Measurements from ENCODE around the gene PPP2R5D. TPM values are rescaled to one million over a fixed set of nuclear protein-coding genes. Genes with fewer than 3 reads are reported as not detected.
"Not testable (repeated sequence)": the region's sequence is repeated elsewhere in the genome, so short reads cannot be mapped to it uniquely, and the experiment has no call there.

Gene PPP2R5D
- total RNA-seq, 1 donor from 2014 or later: 52.1 TPM

GRCh38 chr6:42987533-42988451 lies 3.4 kb downstream of the PPP2R5D start:
- peaks cover 46% of the 10 kb centered on the region for H3K4me1 Mint-ChIP-seq (ENCODE audit: low read depth)
- H3K36me3 Mint-ChIP-seq (ENCODE audit: low read depth): peaks cover 21% of the 10 kb centered on the region
- peak overlapping the region; percentile 14 for H3K27ac Mint-ChIP-seq
- no peak overlapping the region for H3K4me3 Mint-ChIP-seq
- no peak for DNase-seq (ENCODE audit: low spot score)
- no peaks in the 10 kb centered on the region for H3K27me3 Mint-ChIP-seq (ENCODE audit: insufficient read depth)
- intact Hi-C loops (cut with micrococcal nuclease): loop anchor here (10.0 kb wide), 1 partner anchor 243 kb away; the partner anchor contains the start of gene TBCC
- no peaks in the 10 kb centered on the region for H3K9me3 Mint-ChIP-seq

GRCh38 chr6:42988486-42989020 lies 4.2 kb downstream of the PPP2R5D start:
- intact Hi-C loops (cut with micrococcal nuclease): loop anchor here (10.0 kb wide), 1 partner anchor 244 kb away; the partner anchor contains the start of gene TBCC
- H3K27me3 Mint-ChIP-seq (ENCODE audit: insufficient read depth): no peaks in the 10 kb centered on the region
- H3K27ac Mint-ChIP-seq: peak overlapping the region; percentile 14

DNA sequence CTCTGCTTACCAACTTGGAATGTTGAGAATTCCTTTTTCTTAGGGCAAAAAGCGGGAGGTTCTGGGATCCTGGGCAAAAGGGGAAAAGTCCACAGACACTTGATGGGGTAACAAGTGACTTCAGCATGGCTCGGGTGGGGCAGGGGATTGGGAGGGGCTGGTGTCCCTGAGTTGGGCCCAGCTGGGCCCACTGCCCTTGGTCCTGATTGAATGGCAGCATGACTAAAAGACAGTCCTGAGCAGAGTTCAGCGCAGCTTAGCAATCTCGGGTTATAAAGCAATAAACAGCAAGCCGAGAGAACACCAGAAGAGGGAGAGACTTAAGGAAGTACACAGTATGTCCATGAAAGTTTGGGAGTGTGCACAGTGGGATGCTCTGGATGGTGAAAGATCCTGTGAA lies 5.6 kb downstream of the PPP2R5D start:
- Mint-ChIP-seq H3K27ac (no peak overlapping the region), H3K4me3 (no peak overlapping the region), H3K9me3 (no peaks in the 10 kb centered on the region), H3K36me3 (ENCODE audit: low read depth) (peaks cover 25% of the 10 kb centered on the region), H3K27me3 (ENCODE audit: insufficient read depth) (no peaks in the 10 kb centered on the region), H3K4me1 (ENCODE audit: low read depth) (peaks cover 44% of the 10 kb centered on the region)
- intact Hi-C loops (cut with micrococcal nuclease): loop anchor here (10.0 kb wide), 1 partner anchor 245 kb away; the partner anchor contains the start of gene TBCC
- DNase-seq (ENCODE audit: low spot score): no peak

More at GRCh38 chr6:42988486-42989020, 4.2 kb downstream of the PPP2R5D start:
- peaks cover 22% of the 10 kb centered on the region for H3K36me3 Mint-ChIP-seq (ENCODE audit: low read depth)
- no peaks in the 10 kb centered on the region for H3K9me3 Mint-ChIP-seq
- no peak for DNase-seq (ENCODE audit: low spot score)
- H3K4me1 Mint-ChIP-seq (ENCODE audit: low read depth): peaks cover 47% of the 10 kb centered on the region
- no peak overlapping the region for H3K4me3 Mint-ChIP-seq

GRCh38 chr6:42993445-42993844 lies 9.1 kb downstream of the PPP2R5D start:
- DNase-seq (ENCODE audit: low spot score): no peak
- Mint-ChIP-seq H3K9me3 (no peaks in the 10 kb centered on the region), H3K36me3 (ENCODE audit: low read depth) (peaks cover 21% of the 10 kb centered on the region), H3K4me1 (ENCODE audit: low read depth) (peaks cover 13% of the 10 kb centered on the region), H3K27ac (peak overlapping the region; percentile 2), H3K4me3 (no peak overlapping the region), H3K27me3 (ENCODE audit: insufficient read depth) (no peaks in the 10 kb centered on the region)
- intact Hi-C loops (cut with micrococcal nuclease): no loop called here

DNA sequence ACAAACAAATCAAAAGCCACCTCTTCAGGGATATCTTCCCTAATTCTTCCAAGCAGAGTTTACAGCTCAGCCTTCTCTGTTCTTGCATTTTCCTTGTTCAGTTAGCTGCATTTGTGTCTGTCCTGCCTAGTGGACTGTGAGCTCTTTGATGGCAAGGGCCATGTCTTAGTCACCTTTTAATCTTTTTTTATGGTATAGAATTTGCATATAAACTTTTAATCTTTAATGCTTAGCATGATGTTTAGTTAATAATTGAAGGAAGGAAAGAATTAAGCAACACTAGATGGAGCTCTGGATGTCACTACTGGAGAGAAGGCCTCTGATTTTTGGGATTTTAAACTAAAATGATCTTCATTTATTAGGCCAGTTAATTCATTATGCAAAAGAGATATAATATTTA lies 12.1 kb downstream of the PPP2R5D start:
- no peaks in the 10 kb centered on the region for H3K27me3 Mint-ChIP-seq (ENCODE audit: insufficient read depth)
- no peak overlapping the region for H3K4me3 Mint-ChIP-seq
- no peak overlapping the region for H3K27ac Mint-ChIP-seq
- no peak for DNase-seq (ENCODE audit: low spot score)
- peaks cover 4% of the 10 kb centered on the region for H3K4me1 Mint-ChIP-seq (ENCODE audit: low read depth)
- H3K36me3 Mint-ChIP-seq (ENCODE audit: low read depth): peaks cover 8% of the 10 kb centered on the region
- no peaks in the 10 kb centered on the region for H3K9me3 Mint-ChIP-seq
- intact Hi-C loops (cut with micrococcal nuclease): no loop called here

DNA sequence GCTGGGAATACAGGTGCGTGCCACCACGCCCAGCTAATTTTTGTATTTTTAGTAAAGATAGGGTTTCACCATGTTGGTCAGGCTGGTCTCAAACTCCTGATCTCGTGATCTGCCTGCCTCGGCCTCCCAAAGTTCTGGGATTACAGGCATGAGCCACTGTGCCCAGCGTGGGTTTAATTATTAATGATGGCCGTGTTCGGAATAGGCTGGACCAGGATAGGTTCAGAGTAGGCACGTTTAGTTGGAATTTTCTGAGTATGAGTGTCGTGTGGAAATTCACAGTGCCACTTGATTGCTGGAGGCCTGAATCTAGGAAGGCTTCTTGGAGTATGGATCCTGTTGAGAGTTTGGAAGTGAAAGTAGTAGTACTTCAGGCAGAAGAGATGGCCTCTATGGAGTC lies 13.8 kb downstream of the PPP2R5D start:
- H3K9me3 Mint-ChIP-seq; H3K4me1 Mint-ChIP-seq (ENCODE audit: low read depth); H3K4me3 Mint-ChIP-seq; H3K36me3 Mint-ChIP-seq (ENCODE audit: low read depth); H3K27me3 Mint-ChIP-seq (ENCODE audit: insufficient read depth); H3K27ac Mint-ChIP-seq; DNase-seq (ENCODE audit: low spot score); intact Hi-C loops (cut with micrococcal nuclease): not testable (repeated sequence)

DNA sequence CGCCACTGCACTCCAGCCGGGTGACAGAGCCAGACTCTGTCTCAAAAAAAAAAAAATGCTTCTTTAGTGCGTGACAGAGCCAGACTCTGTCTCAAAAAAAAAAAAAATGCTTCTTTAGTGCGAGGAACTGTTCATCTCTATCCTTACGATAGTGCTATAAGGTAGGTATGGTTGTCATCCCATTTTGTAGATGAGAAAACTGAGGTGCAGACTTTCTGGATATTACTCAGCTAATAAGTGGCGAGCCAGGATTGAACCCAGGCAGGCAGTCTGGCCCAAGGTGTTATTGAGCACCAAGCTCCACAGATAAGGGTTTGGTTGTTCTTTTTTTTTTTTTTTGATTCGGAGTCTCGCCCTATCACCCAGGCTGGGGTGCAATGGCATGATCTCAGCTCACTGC lies 17.5 kb downstream of the PPP2R5D start:
- no peak for DNase-seq (ENCODE audit: low spot score)
- H3K4me1 Mint-ChIP-seq (ENCODE audit: low read depth): no peaks in the 10 kb centered on the region
- intact Hi-C loops (cut with micrococcal nuclease): no loop called here
- no peak overlapping the region for H3K4me3 Mint-ChIP-seq
- no peaks in the 10 kb centered on the region for H3K27me3 Mint-ChIP-seq (ENCODE audit: insufficient read depth)
- H3K9me3 Mint-ChIP-seq: no peaks in the 10 kb centered on the region
- H3K27ac Mint-ChIP-seq: no peak overlapping the region
- peaks cover 8% of the 10 kb centered on the region for H3K36me3 Mint-ChIP-seq (ENCODE audit: low read depth)

GRCh38 chr6:43005844-43006243 lies 21.5 kb downstream of the PPP2R5D start:
- Mint-ChIP-seq H3K9me3 (no peaks in the 10 kb centered on the region), H3K4me3 (no peak overlapping the region), H3K27me3 (ENCODE audit: insufficient read depth) (no peaks in the 10 kb centered on the region), H3K27ac (no peak overlapping the region), H3K4me1 (ENCODE audit: low read depth) (no peaks in the 10 kb centered on the region), H3K36me3 (ENCODE audit: low read depth) (peaks cover 22% of the 10 kb centered on the region)
- DNase-seq (ENCODE audit: low spot score): no peak
- intact Hi-C loops (cut with micrococcal nuclease): no loop called here

DNA sequence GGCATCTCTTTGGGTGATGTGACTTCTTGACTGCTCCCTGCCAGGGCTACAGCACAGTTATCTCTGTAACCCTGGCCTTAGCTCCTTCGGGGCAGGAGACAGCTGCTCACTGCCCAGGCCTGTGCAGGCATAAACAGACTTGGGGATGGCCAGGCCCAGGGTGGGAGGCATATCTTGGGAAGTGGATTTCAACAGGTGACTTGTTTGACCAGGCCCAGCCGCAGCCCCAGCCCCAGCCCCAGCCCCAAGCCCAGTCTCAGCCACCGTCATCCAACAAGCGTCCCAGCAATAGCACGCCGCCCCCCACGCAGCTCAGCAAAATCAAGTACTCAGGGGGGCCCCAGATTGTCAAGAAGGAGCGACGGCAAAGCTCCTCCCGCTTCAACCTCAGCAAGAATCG lies 21.9 kb downstream of the PPP2R5D start:
- H3K27me3 Mint-ChIP-seq (ENCODE audit: insufficient read depth): no peaks in the 10 kb centered on the region
- no peak overlapping the region for H3K4me3 Mint-ChIP-seq
- H3K9me3 Mint-ChIP-seq: no peaks in the 10 kb centered on the region
- H3K36me3 Mint-ChIP-seq (ENCODE audit: low read depth): peaks cover 22% of the 10 kb centered on the region
- intact Hi-C loops (cut with micrococcal nuclease): no loop called here
- no peak for DNase-seq (ENCODE audit: low spot score)
- H3K27ac Mint-ChIP-seq: no peak overlapping the region
- H3K4me1 Mint-ChIP-seq (ENCODE audit: low read depth): no peaks in the 10 kb centered on the region

- no peak for DNase-seq (ENCODE audit: low spot score)
- no peak overlapping the region for H3K4me3 Mint-ChIP-seq
- no peak overlapping the region for H3K27ac Mint-ChIP-seq
- H3K4me1 Mint-ChIP-seq (ENCODE audit: low read depth): peaks cover 3% of the 10 kb centered on the region
- H3K27me3 Mint-ChIP-seq (ENCODE audit: insufficient read depth): no peaks in the 10 kb centered on the region
- intact Hi-C loops (cut with micrococcal nuclease): no loop called here
- H3K36me3 Mint-ChIP-seq (ENCODE audit: low read depth): peaks cover 23% of the 10 kb centered on the region
- no peaks in the 10 kb centered on the region for H3K9me3 Mint-ChIP-seq
Measured at GRCh38 chr6:43007126-43007525, 22.8 kb downstream of the PPP2R5D start.

DNA sequence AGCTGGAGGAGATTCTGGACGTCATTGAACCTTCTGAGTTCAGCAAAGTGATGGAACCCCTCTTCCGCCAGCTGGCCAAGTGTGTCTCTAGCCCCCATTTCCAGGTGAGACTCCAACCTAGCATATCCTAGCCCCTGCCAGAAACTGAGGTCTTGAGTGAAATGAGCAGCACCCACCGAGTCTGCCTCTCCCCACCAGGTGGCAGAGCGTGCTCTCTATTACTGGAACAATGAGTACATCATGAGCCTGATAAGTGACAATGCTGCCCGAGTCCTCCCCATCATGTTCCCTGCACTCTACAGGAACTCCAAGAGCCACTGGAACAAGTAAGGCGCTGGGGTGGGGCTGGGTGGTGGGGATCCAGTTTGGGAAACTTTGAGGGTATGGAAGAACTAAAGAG lies 24.8 kb downstream of the PPP2R5D start:
- H3K4me3 Mint-ChIP-seq: no peak overlapping the region
- H3K27me3 Mint-ChIP-seq (ENCODE audit: insufficient read depth): peaks cover 2% of the 10 kb centered on the region
- H3K9me3 Mint-ChIP-seq: no peaks in the 10 kb centered on the region
- H3K36me3 Mint-ChIP-seq (ENCODE audit: low read depth): peaks cover 35% of the 10 kb centered on the region
- no peak overlapping the region for H3K27ac Mint-ChIP-seq
- peaks cover 16% of the 10 kb centered on the region for H3K4me1 Mint-ChIP-seq (ENCODE audit: low read depth)
- DNase-seq (ENCODE audit: low spot score): no peak
- intact Hi-C loops (cut with micrococcal nuclease): loop anchor here (1.0 kb wide), 1 partner anchor 134 kb away; no protein-coding TSS in a partner anchor

GRCh38 chr6:43011207-43011606 lies 26.8 kb downstream of the PPP2R5D start:
- intact Hi-C loops (cut with micrococcal nuclease): loop anchor here (5.0 kb wide), 1 partner anchor 449 kb away; the partner anchor contains the start of gene UBR2
- H3K4me1 Mint-ChIP-seq (ENCODE audit: low read depth): peaks cover 29% of the 10 kb centered on the region
- H3K9me3 Mint-ChIP-seq: no peaks in the 10 kb centered on the region
- H3K36me3 Mint-ChIP-seq (ENCODE audit: low read depth): peaks cover 34% of the 10 kb centered on the region
- H3K4me3 Mint-ChIP-seq: no peak overlapping the region
- DNase-seq (ENCODE audit: low spot score): no peak
- peaks cover 2% of the 10 kb centered on the region for H3K27me3 Mint-ChIP-seq (ENCODE audit: insufficient read depth)
- no peak overlapping the region for H3K27ac Mint-ChIP-seq

DNA sequence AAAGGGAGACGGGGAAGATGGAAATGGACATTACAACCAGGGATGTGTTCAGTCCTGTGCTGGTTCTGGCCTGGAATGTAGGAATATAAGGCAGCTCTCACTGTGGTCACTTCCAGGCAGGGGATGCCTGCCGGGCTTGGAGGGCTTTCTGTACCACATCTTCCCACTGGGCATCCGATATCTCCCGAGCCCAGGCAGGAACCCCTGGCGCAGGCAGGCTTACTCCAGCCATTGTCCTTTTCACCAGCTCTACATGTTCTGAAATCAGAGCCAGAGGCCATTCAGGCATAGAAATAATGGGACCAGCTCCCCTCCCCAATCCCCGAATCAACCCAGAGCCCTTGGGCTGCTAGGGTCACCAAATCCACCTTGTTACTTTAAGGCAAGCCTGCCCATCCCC lies 28.0 kb downstream of the PPP2R5D start:
- Mint-ChIP-seq H3K27ac (peak overlapping the region; percentile 56), H3K27me3 (ENCODE audit: insufficient read depth) (peaks cover 2% of the 10 kb centered on the region), H3K9me3 (no peaks in the 10 kb centered on the region), H3K4me1 (ENCODE audit: low read depth) (peaks cover 33% of the 10 kb centered on the region), H3K36me3 (ENCODE audit: low read depth) (peaks cover 31% of the 10 kb centered on the region), H3K4me3 (peak overlapping the region; percentile 93)
- intact Hi-C loops (cut with micrococcal nuclease): loop anchor here (5.0 kb wide), 1 partner anchor 450 kb away; the partner anchor contains the start of gene UBR2
- no peak for DNase-seq (ENCODE audit: low spot score)
